GM19351 (cell line): ENCODE results near the gene OPRL1.

Experiments
- ATAC-seq: cut with Tn5 transposase; IDR thresholded peaks from one replicate; pipeline ENCODE4 v1.9.1; 2021; ENCODE audit warnings: mild to moderate bottlenecking, moderate library complexity; ENCODE audit not compliant: unreplicated experiment

The OPRL1 gene

DNA sequence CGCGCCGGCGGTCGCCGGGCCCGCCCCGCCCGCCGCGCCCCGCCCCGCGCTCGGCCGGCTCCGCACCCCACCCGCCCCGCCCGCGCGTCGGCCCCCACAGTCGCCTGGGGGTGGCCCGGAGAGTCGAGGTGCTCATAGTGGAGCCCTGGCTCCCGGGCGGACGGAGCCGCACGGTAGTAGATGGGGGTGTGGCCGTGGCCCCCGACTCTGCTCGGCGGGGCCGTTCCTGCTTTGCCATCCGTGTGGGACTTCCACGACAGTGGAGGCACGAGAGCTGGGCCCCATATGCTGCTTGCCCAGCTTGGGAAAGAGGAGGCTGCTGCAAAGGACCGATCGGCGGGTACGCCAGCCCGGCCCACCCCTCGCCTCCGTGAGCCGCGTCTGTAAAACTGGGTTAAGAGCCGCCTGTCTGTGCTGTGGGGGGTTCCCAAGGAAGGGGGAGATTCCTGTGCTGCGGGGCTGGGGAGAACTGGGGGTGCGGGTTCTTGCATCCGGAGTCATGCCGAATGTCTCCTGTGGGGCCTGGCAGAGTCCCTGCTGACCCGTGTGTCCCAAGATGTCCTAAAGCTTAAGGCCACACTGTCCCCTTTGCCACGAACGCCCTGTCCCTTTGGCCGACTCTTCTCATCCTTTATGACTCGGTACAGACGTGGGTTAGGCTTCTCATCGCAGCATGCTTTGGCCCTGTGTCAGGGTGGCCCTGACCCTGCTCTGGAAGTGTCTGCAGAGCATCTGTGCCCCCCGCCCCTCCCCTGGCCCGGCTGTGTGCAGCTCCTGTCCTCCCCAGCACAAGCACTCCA lies at the start of gene OPRL1:
Gene OPRL1 (plus strand): TSS at position 70 of the 800 bp plus-strand sequence. CDS start 12,639 bp downstream, outside the sequence.
- peak; percentile 5 for ATAC-seq

DNA sequence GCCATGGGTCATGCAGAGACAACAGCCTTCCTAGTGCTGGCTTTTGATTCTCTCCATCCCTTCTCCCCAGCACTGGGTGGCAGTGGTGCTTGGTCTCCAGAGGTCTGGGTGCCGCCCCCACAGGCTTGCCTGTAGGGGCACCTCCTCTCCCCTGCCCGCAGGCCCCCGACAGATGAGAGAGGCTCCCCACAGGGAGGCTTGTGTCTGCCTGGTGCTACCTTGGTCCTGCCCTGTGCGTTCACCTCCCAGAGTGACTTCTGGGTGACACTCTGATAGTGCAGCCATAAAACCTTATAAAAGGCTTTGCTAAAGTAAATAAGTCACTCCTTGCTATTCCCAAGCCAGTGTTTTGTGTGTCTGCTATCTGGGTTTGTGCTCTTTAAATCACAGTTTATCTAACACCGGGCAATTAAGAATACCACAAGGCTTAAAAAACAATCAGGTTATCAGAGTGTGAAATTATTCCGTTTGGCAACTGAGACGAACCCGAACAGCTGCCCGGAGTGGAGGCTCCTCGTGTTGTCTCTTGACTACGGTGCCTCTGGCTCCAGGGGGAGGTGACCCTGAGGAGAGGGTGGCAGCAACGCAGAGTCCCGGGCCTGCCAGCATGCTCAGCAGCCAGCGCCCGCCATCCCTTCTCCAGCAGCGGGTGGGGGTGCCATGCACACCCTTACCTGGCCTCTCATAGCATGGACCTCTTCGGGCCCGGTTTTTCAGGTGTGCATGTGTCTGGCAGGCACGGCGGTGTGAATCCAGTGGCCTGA lies 49.3 kb upstream of the OPRL1 start:
- ATAC-seq: no peak

DNA sequence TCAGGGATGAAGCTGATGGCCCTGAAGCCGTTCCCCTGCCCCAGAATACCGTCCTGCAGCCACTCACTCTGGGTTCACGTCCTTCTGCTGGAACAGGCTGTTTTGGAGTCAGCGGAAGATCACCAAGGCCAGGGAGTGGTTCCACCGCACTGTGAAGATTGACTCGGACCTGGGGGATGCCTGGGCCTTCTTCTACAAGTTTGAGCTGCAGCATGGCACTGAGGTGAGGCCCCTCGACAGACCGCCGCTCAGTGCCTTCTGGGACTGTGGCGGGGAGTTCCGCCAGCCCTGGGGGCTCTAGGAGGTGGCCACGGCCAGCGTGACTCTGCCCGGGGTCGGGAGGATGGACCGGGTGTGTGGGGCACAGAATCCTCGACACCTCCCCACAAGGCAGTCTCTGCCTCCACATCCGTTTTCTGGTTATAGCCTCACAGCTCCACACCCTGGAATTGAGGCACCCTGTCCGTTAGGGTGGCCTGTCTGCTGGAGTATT lies 48.0 kb upstream of the OPRL1 start:
- no peak for ATAC-seq

DNA sequence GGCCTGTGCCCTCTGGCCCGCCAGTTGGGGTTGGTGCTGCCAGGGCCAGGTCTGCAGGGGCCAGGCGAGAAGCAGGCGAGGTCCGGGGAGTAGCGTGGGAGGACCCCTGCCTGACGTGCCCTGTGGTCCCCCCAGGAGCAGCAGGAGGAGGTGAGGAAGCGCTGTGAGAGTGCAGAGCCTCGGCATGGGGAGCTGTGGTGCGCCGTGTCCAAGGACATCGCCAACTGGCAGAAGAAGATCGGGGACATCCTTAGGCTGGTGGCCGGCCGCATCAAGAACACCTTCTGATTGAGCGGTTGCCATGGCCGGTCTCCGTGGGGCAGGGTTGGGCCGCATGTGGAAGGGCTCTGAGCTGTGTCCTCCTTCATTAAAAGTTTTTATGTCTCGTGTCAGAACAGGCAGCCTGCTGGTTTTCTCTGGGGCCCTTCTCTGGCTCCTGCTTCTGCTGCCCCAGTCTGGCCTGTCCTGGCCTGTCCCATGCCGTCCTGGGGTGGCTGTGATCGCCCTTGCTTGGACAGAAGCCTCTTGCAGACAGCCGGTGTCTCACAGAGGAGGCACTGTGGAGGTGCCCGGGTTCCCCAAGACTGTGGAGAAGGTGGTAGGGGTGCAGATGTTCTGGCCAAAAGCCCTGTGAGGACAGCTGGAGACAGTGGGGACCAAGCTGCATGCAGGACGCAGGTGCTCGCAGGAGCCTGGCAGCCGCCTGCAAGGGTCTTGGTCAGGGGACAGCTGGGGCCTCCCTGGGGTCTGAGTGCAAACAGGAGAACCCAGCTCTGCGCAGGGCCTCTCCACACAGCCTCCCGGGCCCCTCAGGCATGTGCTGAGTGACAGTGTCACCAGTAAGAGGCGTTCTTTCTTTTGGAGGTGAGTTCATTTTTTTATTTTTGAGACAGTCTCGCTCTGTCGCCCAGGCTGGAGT lies 46.9 kb upstream of the OPRL1 start:
- no peak for ATAC-seq

DNA sequence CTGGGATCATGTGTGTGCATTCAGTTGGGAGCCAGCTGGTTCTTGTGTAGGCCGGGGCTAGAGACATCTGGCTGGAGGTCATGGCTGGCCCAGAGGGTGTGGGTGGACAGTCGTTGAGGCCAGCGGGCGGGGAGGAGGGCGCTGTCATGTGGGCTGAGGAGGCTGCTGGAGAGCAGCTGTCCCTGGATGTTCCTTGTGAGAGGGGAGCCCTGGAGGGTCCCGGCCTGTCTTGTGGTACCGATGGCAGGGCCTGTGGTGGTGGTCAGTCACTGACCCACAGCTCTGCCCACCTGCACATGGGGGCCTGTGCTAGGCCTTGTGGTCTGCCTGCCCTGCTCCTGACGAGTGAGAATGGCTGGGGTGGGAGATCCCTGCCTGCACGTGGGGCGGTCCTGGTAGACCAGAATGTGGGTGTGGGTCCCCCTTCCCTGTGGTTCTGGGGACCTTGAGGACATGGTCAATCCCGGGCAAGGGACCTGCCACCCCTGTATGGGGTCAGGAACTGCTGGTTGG lies 45.8 kb upstream of the OPRL1 start:
- no peak for ATAC-seq

DNA sequence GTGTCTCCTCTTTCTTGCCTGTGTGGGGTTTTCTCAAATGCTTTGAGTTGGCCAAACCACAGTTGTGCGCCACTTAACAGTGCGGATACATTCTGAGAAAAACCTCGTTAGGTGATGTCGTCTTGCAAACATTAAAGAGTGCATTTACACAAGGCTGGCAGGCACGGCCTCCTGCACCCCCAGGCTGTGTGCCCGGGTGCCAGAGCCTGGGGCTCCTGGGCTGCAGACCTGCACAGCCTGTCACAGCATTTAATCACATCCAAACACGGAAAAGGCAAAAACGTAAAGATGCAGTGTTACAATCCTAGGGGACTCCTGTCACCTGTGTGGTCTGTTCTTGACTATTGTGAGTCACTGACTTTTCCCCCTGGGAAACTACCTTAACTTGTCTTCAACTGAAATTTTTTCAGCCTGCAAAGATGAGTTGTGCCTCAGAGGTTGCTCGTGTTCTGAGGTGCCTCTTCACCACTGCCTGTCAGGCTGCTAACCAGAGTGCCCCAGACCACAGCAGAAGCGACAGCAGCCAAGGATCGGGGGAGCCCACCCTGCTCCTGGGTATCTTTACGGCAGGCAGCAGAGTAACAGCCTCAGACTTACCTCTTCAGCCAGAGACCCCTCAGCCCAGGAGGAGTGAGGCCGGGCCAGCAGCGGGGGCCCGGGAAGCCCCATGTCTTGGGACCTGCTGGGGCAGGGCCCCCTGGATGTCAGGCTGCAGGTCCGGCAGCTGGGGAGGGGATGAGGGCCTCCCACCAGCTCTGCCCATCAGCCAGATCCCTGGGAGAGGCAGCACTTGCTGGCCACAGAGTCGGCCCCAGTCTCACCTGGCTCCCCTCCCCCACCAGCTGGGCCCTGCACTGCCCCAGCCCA lies 44.6 kb upstream of the OPRL1 start:
- ATAC-seq: no peak

DNA sequence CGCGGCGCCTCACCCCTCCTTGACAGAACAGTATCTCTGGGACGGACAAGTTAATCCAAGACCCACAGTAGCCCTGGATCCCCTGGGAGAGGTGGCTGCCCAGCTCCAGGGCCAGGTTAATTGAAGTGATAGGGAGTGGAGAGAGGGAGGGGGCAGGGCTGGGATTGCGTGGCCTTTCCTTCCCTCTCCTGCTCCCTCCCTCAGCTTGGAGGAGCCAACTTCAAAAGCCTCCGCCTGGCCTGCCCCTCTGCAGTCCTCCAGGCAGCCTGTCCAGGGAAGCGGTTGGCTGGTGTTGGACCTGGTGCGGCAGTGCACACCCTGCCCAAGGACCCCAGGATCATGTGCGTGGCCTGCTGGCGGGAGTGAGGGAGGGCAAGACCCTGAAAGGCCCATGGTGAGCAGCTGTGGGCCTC lies 43.9 kb upstream of the OPRL1 start, which contains the start of gene C20orf204:
Gene C20orf204 (plus strand): TSS at position 250 of the 413 bp plus-strand sequence. CDS start 142 bp downstream, at position 392.
- no peak for ATAC-seq

DNA sequence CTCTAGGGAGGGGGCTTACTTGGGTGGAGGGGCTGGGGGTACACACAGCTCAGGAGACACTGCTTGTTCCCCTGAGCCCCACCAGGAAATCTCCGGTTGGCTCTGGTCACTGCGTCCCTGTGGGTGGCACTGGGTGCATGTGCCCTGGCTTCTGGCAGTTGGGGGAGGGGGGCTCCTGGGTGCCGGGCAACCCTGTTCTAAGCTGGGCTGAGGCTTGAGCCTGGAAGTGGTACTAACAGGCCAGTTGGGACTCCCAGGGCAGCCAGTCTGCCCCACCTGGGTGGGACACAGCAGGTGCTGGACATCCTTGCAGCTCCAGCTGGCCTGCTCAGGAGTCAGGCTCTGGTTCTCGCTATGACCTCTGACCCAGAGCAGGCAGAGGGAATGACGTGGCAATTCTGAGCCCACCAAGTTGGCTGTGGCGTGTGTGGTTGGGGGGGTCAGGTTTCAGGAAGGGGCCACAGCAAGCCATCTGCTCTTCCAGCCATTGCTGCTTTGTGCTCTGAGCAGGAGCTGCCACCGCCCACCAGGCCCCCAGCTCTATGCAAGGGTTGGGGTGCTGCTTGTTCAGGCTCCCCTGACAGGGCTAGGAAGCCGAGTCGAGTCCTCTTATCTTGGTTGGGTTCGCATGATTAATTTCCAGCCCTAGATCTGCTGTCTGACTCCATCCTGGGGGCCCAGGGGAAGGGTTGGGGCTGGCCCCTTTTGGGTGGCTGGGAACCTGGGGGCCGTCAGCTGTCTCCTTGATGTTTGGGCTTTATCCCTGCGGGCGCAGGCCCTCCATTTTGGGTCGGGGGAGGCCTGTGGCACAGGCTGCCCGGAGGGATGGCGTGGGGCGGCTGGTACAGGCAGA lies 43.3 kb upstream of the OPRL1 start:
- ATAC-seq: no peak

DNA sequence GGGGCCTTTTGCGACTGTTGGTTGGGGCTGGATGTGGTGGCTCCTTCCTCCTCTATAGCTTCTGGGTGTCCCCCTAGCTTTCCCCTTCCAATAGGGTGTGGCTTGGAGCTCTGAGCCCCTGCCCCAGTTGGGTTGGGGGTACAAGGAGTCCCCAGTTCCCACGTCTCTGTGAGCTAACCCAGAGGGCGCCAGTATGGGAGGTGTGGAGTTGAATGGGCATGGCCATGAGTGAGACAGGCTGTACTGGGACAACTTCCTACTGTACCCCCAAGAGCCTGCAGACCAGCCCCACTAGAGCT lies 42.7 kb upstream of the OPRL1 start:
- ATAC-seq: no peak

DNA sequence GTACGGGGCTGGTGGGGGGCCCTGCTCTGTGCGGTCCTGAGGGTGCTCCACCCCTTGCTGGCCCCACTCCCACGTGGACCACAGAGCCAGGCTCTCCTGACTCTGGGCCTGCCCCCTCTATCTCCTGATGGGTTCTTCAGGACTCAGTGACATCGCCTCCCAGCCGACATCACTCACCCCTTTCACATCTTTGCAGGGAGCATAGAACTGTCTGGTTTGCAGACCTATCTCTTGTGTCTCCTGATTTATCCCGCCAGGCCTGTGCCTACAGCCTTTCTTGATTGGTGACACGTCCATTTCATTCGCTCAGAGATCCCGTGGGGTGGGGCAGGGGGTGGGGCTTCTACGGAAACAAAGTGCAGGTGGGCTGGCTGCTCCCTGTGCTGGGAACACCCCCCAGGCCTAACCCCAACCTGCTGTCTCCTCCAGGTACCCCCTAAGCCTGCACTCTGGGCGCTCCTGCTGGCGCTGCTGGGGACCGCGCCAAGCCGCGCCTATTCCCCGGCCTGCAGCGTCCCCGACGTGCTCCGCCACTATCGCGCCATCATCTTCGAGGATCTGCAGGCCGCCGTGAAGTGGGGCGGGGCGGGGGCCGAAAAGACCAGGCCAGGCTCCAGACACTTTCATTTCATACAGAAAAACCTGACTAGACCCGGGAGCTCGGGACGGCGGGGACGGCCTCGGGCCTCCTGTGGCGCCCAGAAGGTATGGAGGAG lies 42.2 kb upstream of the OPRL1 start:
- peak; percentile 6 for ATAC-seq

DNA sequence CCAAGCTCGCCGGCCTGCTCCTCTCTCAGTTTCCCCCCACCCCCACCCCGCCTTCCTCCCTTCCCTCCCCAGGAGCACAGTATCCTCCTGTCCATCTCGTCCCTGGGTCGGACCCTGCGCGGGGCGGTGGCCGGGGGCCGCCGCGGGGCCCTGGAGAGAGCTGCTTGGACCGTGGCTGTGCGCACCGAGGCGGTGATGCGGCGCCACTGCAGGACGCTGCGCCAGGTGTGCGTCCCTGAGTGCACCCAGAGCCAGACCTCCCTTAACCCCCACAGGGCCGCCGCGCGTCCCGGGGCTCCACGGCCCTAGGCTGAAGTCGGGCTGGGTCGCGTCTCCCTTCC lies 41.7 kb upstream of the OPRL1 start:
- ATAC-seq: peak; percentile 35

DNA sequence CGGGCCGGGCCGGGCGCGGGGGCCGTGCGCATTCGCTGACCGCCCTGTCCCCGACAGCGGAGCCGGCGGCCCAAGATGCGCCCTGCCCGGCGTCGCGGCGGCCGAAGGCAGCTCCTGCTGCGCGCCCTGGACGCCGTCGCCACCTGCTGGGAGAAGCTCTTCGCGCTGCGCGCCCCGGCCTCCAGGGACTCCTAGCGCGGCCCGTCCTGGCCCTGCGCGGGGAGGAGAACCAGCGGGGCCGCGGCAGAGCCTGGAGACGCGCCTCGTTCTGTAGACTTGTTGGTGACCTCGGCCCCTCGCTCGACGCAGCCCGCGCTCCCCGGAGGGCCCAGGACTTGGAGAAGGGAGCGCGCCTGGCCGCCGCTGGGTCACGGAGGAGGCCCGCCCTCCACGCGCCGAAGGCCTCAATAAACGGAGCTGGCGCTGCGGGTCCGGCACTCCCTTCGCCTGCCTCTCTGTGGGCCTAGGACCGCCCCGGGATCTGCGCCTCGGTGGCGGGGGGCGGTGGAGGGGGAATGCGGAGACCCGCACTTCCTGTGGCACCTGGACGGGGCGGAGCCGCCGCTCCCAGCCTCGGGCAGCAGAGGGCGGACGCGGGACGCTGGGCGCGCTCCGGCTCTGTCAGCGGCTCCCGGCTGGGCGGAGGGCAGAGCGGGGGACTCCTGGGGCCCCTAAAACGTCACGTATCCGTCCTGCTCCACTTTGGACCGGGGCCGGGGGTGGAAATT lies 41.2 kb upstream of the OPRL1 start:
- peak; percentile 50 for ATAC-seq

DNA sequence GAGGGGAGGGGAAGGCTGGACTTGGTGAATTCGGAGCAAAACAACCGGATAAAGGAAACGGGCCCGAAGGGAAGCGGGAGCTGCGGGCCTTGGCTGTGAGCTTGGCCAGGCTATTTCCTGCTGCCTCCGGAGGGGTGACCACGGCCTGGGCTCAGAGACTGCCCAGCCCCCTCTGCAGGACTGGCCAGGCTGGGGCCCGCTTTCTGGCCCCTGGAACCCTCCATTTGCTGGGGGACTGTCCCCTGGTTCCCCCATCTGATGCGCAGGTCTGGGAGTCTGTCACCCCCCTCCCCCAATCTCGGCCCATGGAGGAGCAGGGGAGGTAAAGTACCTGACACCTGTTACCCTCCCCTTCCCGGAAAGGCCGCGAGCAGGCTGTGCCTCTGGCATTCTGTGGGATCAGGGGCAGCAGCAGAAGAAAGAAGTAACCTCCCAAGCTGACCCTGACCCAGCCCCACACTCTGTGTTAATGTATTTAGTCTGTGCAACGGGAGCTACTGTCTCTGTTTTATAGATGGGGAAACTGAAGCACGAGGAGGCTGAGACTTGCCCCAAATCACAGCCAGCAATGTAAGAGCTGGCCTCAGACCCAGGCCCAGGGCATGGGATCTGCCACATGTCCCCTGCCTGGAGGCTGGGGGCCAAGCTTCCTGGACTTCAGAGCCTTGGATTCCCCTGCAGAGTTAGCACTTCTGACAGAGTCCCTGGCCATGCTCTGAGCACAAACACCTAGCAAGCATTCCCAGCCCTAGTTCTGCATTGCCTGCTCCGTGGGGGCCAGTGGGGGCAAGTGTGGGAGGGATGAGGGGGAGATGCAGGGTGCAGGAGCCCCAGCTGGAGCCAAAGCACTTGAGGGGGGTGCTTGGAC lies 40.4 kb upstream of the OPRL1 start:
- no peak for ATAC-seq

DNA sequence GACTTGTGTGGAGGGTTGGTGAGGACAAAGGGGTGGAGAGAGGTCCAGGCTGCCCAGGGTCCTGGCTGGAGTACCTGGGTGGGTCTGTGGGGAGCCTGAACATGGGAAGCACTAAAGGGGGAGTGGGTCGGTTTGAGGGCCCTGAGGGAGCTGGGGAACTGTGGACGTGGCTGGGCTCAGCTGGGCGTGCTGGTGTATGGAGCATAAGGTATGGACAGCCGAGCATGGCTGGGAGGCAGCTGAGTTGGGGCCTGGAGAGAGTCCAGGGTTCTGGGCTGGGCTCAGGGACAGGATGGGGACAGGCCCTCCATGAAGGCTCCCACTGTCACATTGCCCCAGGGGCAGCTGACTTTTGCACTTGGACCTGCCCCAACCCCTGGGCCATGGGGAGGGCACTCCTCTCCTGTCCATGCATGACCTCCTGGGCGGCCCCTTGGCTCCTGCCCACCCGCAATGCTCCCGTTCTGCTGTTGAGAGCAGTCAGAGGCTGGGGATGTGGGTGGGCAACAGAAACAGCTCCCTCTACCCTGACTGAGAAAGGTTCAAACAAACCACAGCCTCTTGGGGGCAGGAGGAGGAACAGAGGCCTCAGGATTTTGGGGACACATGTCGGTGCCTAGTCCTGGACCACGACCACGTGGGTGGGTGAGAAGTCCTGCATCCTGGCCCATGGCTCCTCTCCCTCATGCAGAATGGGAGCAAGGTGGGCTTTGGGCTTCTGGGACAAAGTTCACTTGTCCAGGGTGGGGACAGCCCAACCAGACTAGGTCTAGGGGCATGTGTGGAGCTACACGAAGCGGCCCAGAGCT lies 39.4 kb upstream of the OPRL1 start:
- no peak for ATAC-seq

DNA sequence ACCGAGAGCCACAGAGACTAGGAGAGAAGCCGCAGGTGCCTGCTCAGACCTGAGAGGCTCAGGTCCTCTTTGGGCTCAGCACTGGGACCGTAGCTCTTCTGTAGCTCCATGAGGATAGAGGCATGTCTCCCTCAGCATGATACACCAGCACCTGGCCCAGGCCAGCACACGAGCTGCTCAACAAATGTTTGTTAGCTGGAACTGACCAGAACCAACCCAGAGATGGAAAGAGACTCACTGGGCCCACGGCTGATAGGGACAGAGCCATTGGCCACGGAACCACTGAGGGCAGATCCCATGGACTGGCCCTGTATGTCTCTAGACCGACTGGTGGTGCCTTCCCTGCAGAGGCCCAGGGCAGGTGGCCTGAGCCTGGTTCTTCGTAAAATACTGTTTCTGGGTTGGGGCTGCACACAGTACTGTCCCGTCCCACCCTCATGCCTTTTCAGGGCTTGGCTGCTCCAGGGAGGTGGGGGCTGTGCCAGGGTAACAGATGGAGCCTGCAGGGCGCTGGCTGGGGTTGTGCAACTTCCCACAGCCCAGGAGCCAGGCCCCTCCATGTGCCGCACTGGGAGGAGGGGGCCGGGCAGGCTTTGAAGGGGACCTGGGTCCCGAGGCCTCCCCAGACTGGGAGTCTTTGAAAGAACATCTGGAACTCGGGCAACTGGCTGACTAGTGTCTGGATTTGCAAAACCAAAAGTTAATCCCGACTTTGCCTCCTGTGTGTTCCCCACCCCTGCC lies 38.7 kb upstream of the OPRL1 start:
- no peak for ATAC-seq

DNA sequence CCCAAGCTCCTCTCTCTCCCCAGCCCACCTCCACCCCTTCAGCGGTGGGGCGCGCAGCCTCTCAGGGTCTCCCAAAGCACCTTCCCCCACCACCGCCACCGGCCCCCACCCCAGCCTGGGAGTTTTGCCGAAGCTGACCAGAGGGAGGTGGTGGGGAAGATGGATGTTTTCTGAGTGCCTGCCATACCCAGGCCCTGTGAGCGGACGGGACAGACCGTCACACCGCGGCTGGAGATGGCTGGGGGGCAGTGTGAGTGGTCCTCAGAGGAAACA lies 38.2 kb upstream of the OPRL1 start:
- no peak for ATAC-seq
